CD4-positive, CD25-positive, alpha-beta regulatory T cell (primary cell): ENCODE measurements around the gene PNKD. TPM values are rescaled to one million over a fixed set of nuclear protein-coding genes. Genes with fewer than 3 reads are reported as not detected.
A peak's percentile ranks its signal among the peaks of the same experiment; 100 is the strongest.

Experiments
- ATAC-seq, 2 donors: fragments of 150-1000 bp; cut with Tn5 transposase; one replicate each; pipeline ENCODE4 v1.10.0; 2021; ENCODE audit warnings: low read depth in 2 of 2, moderate number of reproducible peaks in 2 of 2, moderate library complexity in 1 of 2
- DNase-seq, 3 donors: peaks; one replicate each; pipeline versions ENCODE4 v3.0.0 to v3.0.0-alpha.2; 2012 to 2022; ENCODE audit warnings: mixed read lengths in 1 of 3
- H3K27ac ChIP-seq: one replicate; pipeline ENCODE4 v1.7.0; 2013; ENCODE audit warnings: mild to moderate bottlenecking, low read length; ENCODE audit not compliant: insufficient read depth, poor library complexity, severe bottlenecking
- H3K27me3 ChIP-seq: one replicate; pipeline ENCODE4 v1.7.0; 2013; ENCODE audit warnings: low read length; ENCODE audit not compliant: control insufficient read depth, insufficient read depth
- H3K36me3 ChIP-seq: one replicate; pipeline ENCODE4 v1.7.0; 2013; ENCODE audit warnings: mild to moderate bottlenecking, low read length, moderate library complexity; ENCODE audit not compliant: control insufficient read depth, insufficient read depth
- H3K4me1 ChIP-seq: 2 replicates; pipeline ENCODE4 v1.7.0; 2013; ENCODE audit warnings: mild to moderate bottlenecking, low read length; ENCODE audit not compliant: insufficient read depth, control insufficient read depth, poor library complexity, severe bottlenecking
- H3K4me3 ChIP-seq: one replicate; pipeline ENCODE4 v1.7.0; 2013; ENCODE audit warnings: low read depth, mild to moderate bottlenecking, low read length, moderate library complexity
- H3K9me3 ChIP-seq, 2 experiments: 1 replicate in 1 of 2; 2 replicates in 1 of 2; pipeline ENCODE4 v1.7.0; 2013; ENCODE audit warnings: low read length in 2 of 2, mild to moderate bottlenecking in 1 of 2, moderate library complexity in 1 of 2; ENCODE audit not compliant: control insufficient read depth in 2 of 2
- H3K27ac Mint-ChIP-seq, 3 donors: one replicate each; pipeline ENCODE4 v1.8.0; 2020 to 2022; ENCODE audit warnings: mild to moderate bottlenecking in 3 of 3, mixed read lengths in 3 of 3, moderate library complexity in 2 of 3
- H3K27me3 Mint-ChIP-seq: one replicate; pipeline ENCODE4 v1.8.0; 2022; ENCODE audit warnings: mild to moderate bottlenecking, mixed read lengths
- H3K36me3 Mint-ChIP-seq: one replicate; pipeline ENCODE4 v1.8.0; 2020; ENCODE audit warnings: mixed read lengths
- H3K4me1 Mint-ChIP-seq, 4 donors: one replicate each; pipeline ENCODE4 v1.8.0; 2020 to 2022; ENCODE audit warnings: mixed read lengths in 4 of 4, mild to moderate bottlenecking in 1 of 4
- H3K4me3 Mint-ChIP-seq, 4 donors: one replicate each; pipeline ENCODE4 v1.8.0; 2020 to 2022; ENCODE audit warnings: mild to moderate bottlenecking in 4 of 4, mixed read lengths in 4 of 4, moderate library complexity in 3 of 4
- H3K9me3 Mint-ChIP-seq, 7 donors: one replicate each; pipeline ENCODE4 v1.8.0; 2020 to 2022; ENCODE audit warnings: mixed read lengths in 7 of 7, mild to moderate bottlenecking in 3 of 7, moderate library complexity in 2 of 7
- polyA plus RNA-seq, 4 donors: library from polyadenylated mRNA; unstranded; fragments of 300-500 nt; fragmentation: Illumina TruSeq; gene quantifications; one replicate each; pipeline ENCODE4 v1.2.3, GENCODE V29; 2021
- total RNA-seq: library from RNA; stranded (reverse); gene quantifications from one replicate; pipeline ENCODE4 v1.2.3, GENCODE V29; 2022

Gene PNKD
- total and polyA plus RNA-seq, 5 donors from 2014 or later: 21.9 to 107 (median 98.0) TPM

DNA sequence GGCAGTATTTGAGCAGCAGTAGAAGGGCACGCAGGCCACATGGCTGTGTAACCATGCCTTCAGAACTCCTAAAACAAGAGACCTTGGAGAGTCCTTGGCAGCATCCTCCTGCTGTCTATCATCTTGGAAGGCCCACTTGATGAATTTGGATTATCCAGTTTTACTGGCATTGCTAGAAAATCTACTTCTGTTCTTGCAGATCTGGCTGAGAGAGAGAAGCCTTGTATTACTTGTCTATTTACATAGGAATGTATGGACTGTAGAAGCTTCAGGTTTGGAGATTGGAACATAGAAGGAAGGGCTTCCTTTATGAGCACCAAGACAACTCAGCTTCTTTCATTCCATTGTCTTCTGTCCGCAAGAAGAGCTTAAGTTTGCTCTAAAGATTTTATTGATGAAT, 25.7 kb upstream of the PNKD start:
- Histone ChIP-seq H3K9me3 (no peaks in the 10 kb centered on the region), H3K4me3 (no peak overlapping the region), H3K4me1 (peaks cover 6% of the 10 kb centered on the region), H3K27ac (no peak overlapping the region), H3K27me3 (no peaks in the 10 kb centered on the region), H3K36me3 (peaks cover 96% of the 10 kb centered on the region)
- ATAC-seq (no peak), DNase-seq (no peak)
- no peak overlapping the region for H3K4me3 Mint-ChIP-seq
- no peaks in the 10 kb centered on the region for H3K27me3 Mint-ChIP-seq
- H3K9me3 Mint-ChIP-seq: no peaks in the 10 kb centered on the region
- peaks cover 39% of the 10 kb centered on the region for H3K36me3 Mint-ChIP-seq
- peak overlapping the region in 2 of 3 donors; percentile 77 to 86 for H3K27ac Mint-ChIP-seq
- peaks cover 4 to 34% (median 25%) of the 10 kb centered on the region in 4 donors for H3K4me1 Mint-ChIP-seq

DNA sequence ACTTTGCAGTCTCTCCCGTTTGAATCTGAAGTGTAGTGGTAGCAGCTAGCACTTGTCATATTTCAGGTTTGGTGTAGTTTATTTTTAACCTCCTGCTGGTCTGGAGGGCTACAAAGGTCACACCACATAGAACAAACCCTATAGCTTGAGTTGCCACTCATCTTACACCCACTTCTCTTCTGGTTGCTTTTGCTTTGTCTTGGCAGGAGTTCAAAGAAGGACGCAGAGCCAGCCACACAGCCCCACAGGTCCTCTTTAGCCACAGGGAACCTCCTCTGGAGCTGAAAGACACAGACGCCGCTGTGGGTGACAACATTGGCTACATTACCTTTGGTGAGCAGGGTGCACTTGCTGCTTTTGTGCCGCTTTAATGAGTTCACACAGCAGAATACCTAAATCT, 25.1 kb upstream of the PNKD start:
- no peak for DNase-seq
- H3K4me3 ChIP-seq: no peak overlapping the region
- H3K27me3 ChIP-seq: no peaks in the 10 kb centered on the region
- peaks cover 98% of the 10 kb centered on the region for H3K36me3 ChIP-seq
- ATAC-seq: no peak
- Mint-ChIP-seq H3K4me1 (peaks cover 4 to 38% (median 26%) of the 10 kb centered on the region in 4 donors), H3K27ac (peak overlapping the region in 1 of 3 donors; percentile 77), H3K36me3 (peaks cover 45% of the 10 kb centered on the region), H3K27me3 (no peaks in the 10 kb centered on the region), H3K9me3 (no peaks in the 10 kb centered on the region), H3K4me3 (no peak overlapping the region)
- peaks cover 6% of the 10 kb centered on the region for H3K4me1 ChIP-seq
- H3K9me3 ChIP-seq: no peaks in the 10 kb centered on the region
- no peak overlapping the region for H3K27ac ChIP-seq

GRCh38 chr2:218249691-218250090, 20.6 kb upstream of the PNKD start:
- Histone ChIP-seq H3K9me3 (no peaks in the 10 kb centered on the region), H3K27ac (peak overlapping the region; percentile 15), H3K27me3 (no peaks in the 10 kb centered on the region), H3K4me3 (no peak overlapping the region), H3K36me3 (peaks cover 99% of the 10 kb centered on the region), H3K4me1 (no peaks in the 10 kb centered on the region)
- Mint-ChIP-seq H3K4me3 (no peak overlapping the region), H3K36me3 (peaks cover 48% of the 10 kb centered on the region), H3K27me3 (no peaks in the 10 kb centered on the region), H3K9me3 (no peaks in the 10 kb centered on the region), H3K27ac (peak overlapping the region in 1 of 3 donors; percentile 69), H3K4me1 (peaks cover 0 to 10% (median 5%) of the 10 kb centered on the region in 4 donors)
- no peak for DNase-seq
- no peak for ATAC-seq

DNA sequence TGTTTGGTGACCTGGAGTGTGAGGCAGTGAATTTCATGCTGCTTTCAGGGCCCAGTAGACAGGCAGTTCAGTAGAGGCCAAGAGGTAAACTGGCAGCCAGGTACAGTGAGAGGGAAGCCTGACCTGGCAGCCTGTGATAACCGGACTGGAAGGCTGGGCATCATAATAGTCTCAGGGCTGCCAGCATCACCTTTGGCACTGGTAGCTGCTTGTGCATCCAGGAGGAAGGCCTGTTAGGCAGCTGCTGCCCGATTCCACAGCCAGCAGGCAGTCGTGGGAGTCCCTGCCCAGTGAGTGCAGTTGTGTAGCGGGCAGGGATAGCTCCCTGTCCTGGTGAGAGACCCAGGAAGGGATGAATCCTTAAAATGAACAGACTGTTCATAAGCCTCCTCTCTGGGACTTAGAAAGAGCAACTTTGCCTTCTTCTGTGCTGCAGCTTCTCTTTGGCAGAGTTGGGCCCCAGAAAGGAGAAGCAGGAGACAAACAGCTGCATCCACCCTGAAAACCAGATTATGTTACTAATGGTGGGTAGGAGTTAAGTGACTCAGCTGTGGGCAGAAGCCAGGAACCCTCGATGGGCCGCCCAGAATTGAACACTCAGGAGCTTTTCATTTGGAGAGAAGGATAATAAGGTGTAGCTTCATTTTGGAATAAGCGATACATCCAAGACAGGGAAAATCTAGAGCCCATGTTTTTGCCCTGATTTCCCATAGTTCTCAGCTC, 17.6 kb upstream of the PNKD start:
- DNase-seq (no peak), ATAC-seq (no peak)
- Mint-ChIP-seq H3K27me3 (no peaks in the 10 kb centered on the region), H3K4me1 (peaks cover 5 to 12% (median 10%) of the 10 kb centered on the region in 4 donors), H3K27ac (peak overlapping the region in 1 of 3 donors; percentile 46), H3K4me3 (no peak overlapping the region), H3K9me3 (no peaks in the 10 kb centered on the region), H3K36me3 (peaks cover 51% of the 10 kb centered on the region)
- Histone ChIP-seq H3K27ac (no peak overlapping the region), H3K36me3 (peaks cover 85% of the 10 kb centered on the region), H3K4me3 (no peak overlapping the region), H3K9me3 (no peaks in the 10 kb centered on the region), H3K27me3 (no peaks in the 10 kb centered on the region), H3K4me1 (peaks cover 5% of the 10 kb centered on the region)

GRCh38 chr2:218253232-218253625, 17.1 kb upstream of the PNKD start:
- Mint-ChIP-seq H3K27ac (no peak overlapping the region), H3K9me3 (no peaks in the 10 kb centered on the region), H3K36me3 (peaks cover 46% of the 10 kb centered on the region), H3K4me3 (no peak overlapping the region), H3K4me1 (peaks cover 5 to 15% (median 12%) of the 10 kb centered on the region in 4 donors), H3K27me3 (no peaks in the 10 kb centered on the region)
- no peaks in the 10 kb centered on the region for H3K27me3 ChIP-seq
- H3K27ac ChIP-seq: no peak overlapping the region
- H3K36me3 ChIP-seq: peaks cover 79% of the 10 kb centered on the region
- ATAC-seq (no peak), DNase-seq (no peak)
- H3K9me3 ChIP-seq: no peaks in the 10 kb centered on the region
- H3K4me3 ChIP-seq: no peak overlapping the region
- H3K4me1 ChIP-seq: peaks cover 6% of the 10 kb centered on the region

- H3K9me3 Mint-ChIP-seq: no peaks in the 10 kb centered on the region
- DNase-seq (no peak), ATAC-seq (no peak)
- peaks cover 6% of the 10 kb centered on the region for H3K4me1 ChIP-seq
- no peak overlapping the region for H3K27ac ChIP-seq
- no peaks in the 10 kb centered on the region for H3K9me3 ChIP-seq
- peaks cover 33% of the 10 kb centered on the region for H3K36me3 Mint-ChIP-seq
- H3K27me3 Mint-ChIP-seq: no peaks in the 10 kb centered on the region
- no peaks in the 10 kb centered on the region for H3K27me3 ChIP-seq
- peaks cover 5 to 30% (median 15%) of the 10 kb centered on the region in 4 donors for H3K4me1 Mint-ChIP-seq
- peaks cover 57% of the 10 kb centered on the region for H3K36me3 ChIP-seq
- H3K4me3 Mint-ChIP-seq: peak overlapping the region in 1 of 4 donors; percentile 6
- H3K27ac Mint-ChIP-seq: peak overlapping the region; percentile 16 to 35 (median 17)
- no peak overlapping the region for H3K4me3 ChIP-seq
Measured at GRCh38 chr2:218255446-218255845, 14.9 kb upstream of the PNKD start.

DNA sequence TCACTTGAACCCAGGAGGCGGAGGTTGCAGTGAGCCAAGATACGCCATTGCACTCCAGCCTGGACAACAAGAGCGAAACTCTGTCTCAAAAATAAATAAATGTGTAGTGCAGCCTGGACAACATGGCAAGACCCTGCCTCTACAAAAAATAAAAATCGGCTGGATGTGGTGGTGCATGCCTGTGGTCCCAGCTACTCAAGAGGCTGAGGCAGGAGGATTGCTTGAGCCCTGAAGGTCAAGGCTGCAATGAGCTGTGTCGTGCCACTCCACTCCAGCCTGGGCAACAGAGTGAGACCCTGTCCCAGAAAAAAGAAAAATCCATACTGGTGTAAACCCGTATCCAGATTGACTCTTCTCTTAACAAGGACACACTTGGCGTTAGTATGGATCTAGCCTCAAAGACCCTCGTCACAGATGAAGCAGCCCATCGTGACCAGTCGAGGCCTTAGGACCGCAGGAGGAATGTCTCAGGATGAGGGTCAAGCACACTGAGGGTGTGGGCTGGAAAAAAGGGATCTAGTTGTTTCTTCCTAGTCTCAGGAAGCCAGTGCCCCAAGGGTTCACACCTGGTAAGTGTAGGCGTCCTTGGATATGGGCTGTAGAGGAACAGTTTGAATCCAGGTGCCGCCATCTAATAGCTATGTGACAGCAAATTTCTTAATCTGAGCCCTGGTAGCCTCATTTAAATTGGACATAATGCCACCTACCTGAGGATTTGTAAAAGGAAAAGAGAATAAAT, 13.5 kb upstream of the PNKD start:
- Mint-ChIP-seq H3K9me3 (no peaks in the 10 kb centered on the region), H3K36me3 (peaks cover 26% of the 10 kb centered on the region), H3K4me1 (peaks cover 5 to 30% (median 15%) of the 10 kb centered on the region in 4 donors), H3K27me3 (no peaks in the 10 kb centered on the region), H3K27ac (peak overlapping the region; percentile 82 to 95 (median 92)), H3K4me3 (peak overlapping the region in 1 of 4 donors; percentile 47)
- Histone ChIP-seq H3K9me3 (no peaks in the 10 kb centered on the region), H3K36me3 (peaks cover 44% of the 10 kb centered on the region), H3K27ac (peak overlapping the region; percentile 73), H3K27me3 (no peaks in the 10 kb centered on the region), H3K4me3 (no peak overlapping the region), H3K4me1 (peaks cover 6% of the 10 kb centered on the region)
- DNase-seq (peak in 1 of 3 donors; percentile 18), ATAC-seq (no peak)
